Spleen (tissue), 7 donors: ENCODE measurements around the gene PPP1R9A.

Experiments used
- CTCF ChIP-seq, 11 experiments: fragments of 200-600 bp in 7 of 11; fragments of 450-650 bp in 4 of 11; sonication (generic) in 4 of 11; IDR thresholded peaks in 8 of 11; conservative IDR thresholded peaks in 3 of 11; 1 replicate in 7 of 11; 2 replicates in 4 of 11; pipeline versions ENCODE4 v1.4.0 to v1.8.0; 2016 to 2021; ENCODE audit warnings: antibody characterized with exemption in 11 of 11, inconsistent platforms in 4 of 11, mild to moderate bottlenecking in 1 of 11
- POLR2AphosphoS5 ChIP-seq, 3 donors: sonication (generic); formaldehyde crosslinking; IDR thresholded peaks; one replicate each; pipeline ENCODE4 v1.5.1; 2017; ENCODE audit warnings: antibody characterized with exemption in 3 of 3
- donor health status: DM: no; HTN: no; CAD: no; lungs with moderate emphysema.
- donor health status: DM: no; HTN: no; CAD: no.
- donor health status: DM: no; HTN: no; CAD: no.

GRCh38 chr7:95204618-95205017 is 297.2 kb downstream of the PPP1R9A start:
- TF ChIP-seq CTCF (IDR thresholded peaks at IDR 0.05 in 8 of 11, conservative IDR thresholded peaks at IDR 0.05 in 3 of 11) (no peak), POLR2AphosphoS5 (IDR thresholded peaks at IDR 0.05) (no peak)
